GM19025 (cell line): ENCODE results near the gene SLIT1.

ENCODE experiments used
- ATAC-seq: cut with Tn5 transposase; IDR thresholded peaks from one replicate; pipeline ENCODE4 v1.9.1; 2021; ENCODE audit warnings: mild to moderate bottlenecking, low read depth, moderate library complexity; ENCODE audit not compliant: unreplicated experiment

Gene SLIT1

GRCh38 chr10:97175586-97175985 lies 10.2 kb downstream of the SLIT1 start:
- no peak for ATAC-seq

- ATAC-seq, result no peak
Measured at GRCh38 chr10:97174941-97175340, 10.8 kb downstream of the SLIT1 start.

GRCh38 chr10:97174276-97174775 lies 11.4 kb downstream of the SLIT1 start:
- ATAC-seq, result no peak

- no peak for ATAC-seq
Measured at GRCh38 chr10:97173036-97173435, 12.7 kb downstream of the SLIT1 start.

GRCh38 chr10:97171001-97171400 lies 14.8 kb downstream of the SLIT1 start:
- ATAC-seq, result no peak

GRCh38 chr10:97169911-97170693 lies 15.7 kb downstream of the SLIT1 start:
- no peak for ATAC-seq

GRCh38 chr10:97169063-97169462 lies 16.7 kb downstream of the SLIT1 start:
- no peak for ATAC-seq

GRCh38 chr10:97168645-97169044 lies 17.1 kb downstream of the SLIT1 start:
- ATAC-seq, result no peak

- ATAC-seq, result no peak
Measured at GRCh38 chr10:97165499-97165898, 20.3 kb downstream of the SLIT1 start.

GRCh38 chr10:97163781-97164501 lies 21.8 kb downstream of the SLIT1 start:
- no peak for ATAC-seq

GRCh38 chr10:97163181-97163580 lies 22.6 kb downstream of the SLIT1 start:
- no peak for ATAC-seq

- ATAC-seq, result no peak
Measured at GRCh38 chr10:97159646-97160305, 26.0 kb downstream of the SLIT1 start.

GRCh38 chr10:97157578-97158095 lies 28.1 kb downstream of the SLIT1 start:
- peak; percentile 57 for ATAC-seq

- no peak for ATAC-seq
Measured at GRCh38 chr10:97154781-97155180, 31.0 kb downstream of the SLIT1 start.

- no peak for ATAC-seq
Measured at GRCh38 chr10:97154162-97154561, 31.6 kb downstream of the SLIT1 start.

GRCh38 chr10:97153270-97153850 lies 32.4 kb downstream of the SLIT1 start:
- ATAC-seq, result no peak

- no peak for ATAC-seq
Measured at GRCh38 chr10:97151307-97151914, 34.3 kb downstream of the SLIT1 start.

GRCh38 chr10:97150616-97151015 lies 35.1 kb downstream of the SLIT1 start:
- no peak for ATAC-seq

- ATAC-seq, result no peak
Measured at GRCh38 chr10:97150013-97150595, 35.7 kb downstream of the SLIT1 start.

GRCh38 chr10:97149079-97149531 lies 36.7 kb downstream of the SLIT1 start:
- no peak for ATAC-seq
